BJ (cell line): ENCODE measurements around the gene SSC5D. TPM values are rescaled to one million over a fixed set of nuclear protein-coding genes. Genes with fewer than 3 reads are reported as not detected.

Source experiments
- CTCF ChIA-PET: fragments of 350-600 bp; formaldehyde crosslinking; extraction: SDS; loops from one replicate; lab custom pipeline; 2021; ENCODE audit warnings: antibody characterized with exemption, inconsistent platforms; lab: Yijun Ruan, JAX
- POLR2A ChIA-PET: fragments of 300-600 bp; sonication (Branson Sonifier 250); formaldehyde crosslinking; extraction: SDS; loops from one replicate; lab custom pipeline; 2021; ENCODE audit warnings: antibody characterized with exemption; lab: Charles Lee
- DNase-seq: peaks from one replicate; pipeline ENCODE4 v3.0.0-alpha.2; 2011; ENCODE audit warnings: low read depth
- H3K27me3 ChIP-seq: 2 replicates; pipeline ENCODE4 v1.6.0; 2011; ENCODE audit warnings: low read length; ENCODE audit not compliant: control insufficient read depth, insufficient read depth
- H3K36me3 ChIP-seq: 2 replicates; pipeline ENCODE4 v1.5.1; 2011; ENCODE audit warnings: low read length; ENCODE audit not compliant: control insufficient read depth, insufficient read depth
- H3K4me3 ChIP-seq: 2 replicates; pipeline ENCODE4 v1.5.1; 2011; ENCODE audit warnings: low read depth, mild to moderate bottlenecking, control low read depth, low read length
- CTCF ChIP-seq: IDR thresholded peaks from 2 replicates; pipeline ENCODE4 v1.5.1; 2011; ENCODE audit warnings: low read depth, mild to moderate bottlenecking, control low read depth, inconsistent platforms, low read length, moderate library complexity; ENCODE audit not compliant: insufficient read depth
- polyA plus RNA-seq: library from polyadenylated mRNA; depleted of rRNA; stranded (reverse); fragments of >200 nt; gene quantifications from 2 replicates; pipeline ENCODE4 v1.2.3, GENCODE V29; 2011

SSC5D gene
- polyA plus RNA-seq, 1 experiment, result 8.2 TPM

GRCh38 chr19:55537741-55538111, 49.5 kb downstream of the SSC5D start:
- ChIA-PET CTCF (interaction anchor here (1.5 kb wide), 1 partner anchor 9 kb away, joined by 4 read pairs; no protein-coding TSS in a partner anchor), POLR2A (no interaction called here)
- Histone ChIP-seq H3K4me3 (no peak overlapping the region), H3K27me3 (no peaks in the 10 kb centered on the region), H3K36me3 (no peaks in the 10 kb centered on the region)
- DNase-seq, result no peak
- TF ChIP-seq CTCF, result no peak

DNA sequence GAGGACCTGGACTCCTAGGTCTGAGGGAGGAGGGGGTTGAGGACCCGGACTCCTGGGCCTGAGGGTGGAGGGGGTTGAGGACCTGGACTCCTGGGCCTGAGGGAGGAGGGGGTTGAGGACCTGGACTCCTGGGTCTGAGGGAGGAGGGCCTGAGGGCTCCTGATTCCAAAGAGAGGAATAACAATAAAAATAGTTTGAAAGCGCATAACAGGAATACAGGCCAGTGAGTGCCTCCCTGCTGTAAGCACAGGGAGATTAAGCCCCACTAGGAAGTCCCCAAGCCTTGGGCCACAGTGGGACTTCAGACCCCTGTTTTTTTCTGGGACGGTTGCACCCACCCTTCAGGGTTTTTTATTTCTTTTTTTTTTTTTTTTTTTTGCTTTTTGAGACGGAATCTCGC, 49.9 kb downstream of the SSC5D start:
- no peak for TF ChIP-seq CTCF
- no peaks in the 10 kb centered on the region for H3K36me3 ChIP-seq
- no peaks in the 10 kb centered on the region for H3K27me3 ChIP-seq
- no peak overlapping the region for H3K4me3 ChIP-seq
- no peak for DNase-seq
- POLR2A ChIA-PET, result no interaction called here
- CTCF ChIA-PET, result interaction anchor here (1.5 kb wide), 1 partner anchor 10 kb away, joined by 4 read pairs; no protein-coding TSS in a partner anchor

GRCh38 chr19:55539090-55539984, 51.1 kb downstream of the SSC5D start:
- CTCF ChIA-PET, result no interaction called here
- Histone ChIP-seq H3K27me3 (no peaks in the 10 kb centered on the region), H3K4me3 (no peak overlapping the region), H3K36me3 (no peaks in the 10 kb centered on the region)
- TF ChIP-seq CTCF, result no peak
- DNase-seq, result no peak
- POLR2A ChIA-PET, result no interaction called here

DNA sequence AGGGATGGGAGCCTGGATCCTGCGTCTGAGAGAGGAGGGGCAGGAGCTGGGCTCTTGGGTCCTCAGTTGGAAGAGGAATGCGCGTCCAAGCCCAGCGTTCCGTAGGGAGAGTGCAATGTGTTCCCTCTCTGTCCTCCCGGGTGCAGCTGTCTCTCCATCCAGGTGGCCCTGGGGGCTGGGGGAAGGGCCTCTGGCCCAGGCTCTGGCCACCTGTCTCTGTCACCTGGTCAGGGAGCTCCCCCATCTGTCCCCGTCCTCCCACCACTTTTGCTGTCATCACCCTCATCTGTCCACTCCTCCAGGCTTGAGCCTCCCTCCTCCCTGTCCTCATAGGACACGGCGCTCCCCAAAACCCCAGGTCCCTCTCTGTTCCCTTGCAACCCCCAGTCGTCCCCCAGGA, 52.4 kb downstream of the SSC5D start:
- ChIA-PET POLR2A (no interaction called here), CTCF (no interaction called here)
- TF ChIP-seq CTCF, result no peak
- no peak for DNase-seq
- Histone ChIP-seq H3K4me3 (no peak overlapping the region), H3K27me3 (no peaks in the 10 kb centered on the region), H3K36me3 (no peaks in the 10 kb centered on the region)

DNA sequence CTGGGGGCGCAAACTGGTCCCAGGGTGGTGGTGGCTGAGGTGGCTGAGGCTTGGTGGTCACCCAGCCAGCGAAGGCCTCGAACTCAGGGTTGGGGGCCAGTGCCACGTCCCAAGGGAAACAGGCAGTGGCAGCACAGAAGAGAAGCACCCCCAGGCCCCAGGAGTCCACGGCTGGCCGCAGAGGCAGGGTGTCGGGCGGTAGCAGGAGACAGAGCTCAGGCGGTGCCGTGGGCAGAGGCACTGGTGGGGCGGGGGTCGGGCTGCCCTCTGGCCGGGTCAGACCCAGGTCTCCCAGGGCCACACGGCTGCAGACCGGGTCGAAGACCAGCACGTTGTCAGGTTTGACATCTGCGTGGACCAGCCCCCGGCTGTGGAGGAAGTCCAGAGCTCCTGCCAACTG, 52.9 kb downstream of the SSC5D start:
- Histone ChIP-seq H3K4me3 (no peak overlapping the region), H3K27me3 (no peaks in the 10 kb centered on the region), H3K36me3 (no peaks in the 10 kb centered on the region)
- no peak for DNase-seq
- ChIA-PET CTCF (no interaction called here), POLR2A (no interaction called here)
- TF ChIP-seq CTCF, result no peak
